Tongue (tissue), 2 donors: Measurements from ENCODE around the gene ERO1A. TPM values are rescaled to one million over a fixed set of nuclear protein-coding genes. Genes with fewer than 3 reads are reported as not detected.

ENCODE experiments used
- DNase-seq: peaks from one replicate; pipeline ENCODE4 v3.0.0-alpha.2; 2015
- total RNA-seq: library from RNA; depleted of rRNA; stranded (reverse); fragments of >200 nt; gene quantifications from one replicate; pipeline ENCODE4 v1.2.3, GENCODE V29; 2014

ERO1A gene
- total RNA-seq, 1 donor from 2014 or later: 47.9 TPM

DNA sequence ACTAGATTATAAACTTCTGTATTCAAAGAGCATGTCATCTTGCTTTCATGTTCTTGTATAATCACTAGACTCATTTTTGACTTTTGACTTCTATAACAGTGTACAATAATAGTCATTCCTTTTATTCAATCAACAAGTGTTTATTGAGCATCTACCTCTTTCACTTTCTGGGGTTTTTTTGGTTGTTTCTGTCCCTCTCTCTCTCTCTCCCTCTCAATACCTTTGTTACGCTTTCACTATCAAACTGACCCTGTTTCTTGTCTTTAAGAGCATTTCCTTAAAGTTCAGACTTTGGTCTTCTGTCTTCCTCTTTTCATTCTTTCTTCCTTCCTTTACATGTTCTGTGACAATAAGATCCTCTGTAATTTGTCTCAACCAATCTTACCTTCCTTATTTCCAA lies 93.2 kb downstream of the ERO1A start:
- DNase-seq: no peak

DNA sequence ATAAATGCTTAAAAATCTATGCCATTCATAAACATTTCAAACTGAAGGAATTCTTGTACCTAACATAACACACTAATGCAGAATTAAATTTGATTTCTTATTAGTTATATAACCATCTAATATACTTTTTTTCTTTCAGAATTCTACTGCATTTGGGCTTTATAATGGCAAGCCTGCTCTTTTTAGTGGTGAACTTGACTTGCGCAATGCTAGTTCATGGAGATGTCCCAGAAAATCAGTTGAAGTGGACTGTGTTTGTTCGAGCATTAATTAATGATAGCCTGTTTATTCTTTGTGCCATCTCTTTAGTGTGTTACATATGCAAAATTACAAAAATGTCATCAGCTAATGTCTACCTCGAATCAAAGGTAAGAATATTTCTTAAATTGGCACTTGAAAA lies 95.4 kb downstream of the ERO1A start:
- no peak for DNase-seq

DNA sequence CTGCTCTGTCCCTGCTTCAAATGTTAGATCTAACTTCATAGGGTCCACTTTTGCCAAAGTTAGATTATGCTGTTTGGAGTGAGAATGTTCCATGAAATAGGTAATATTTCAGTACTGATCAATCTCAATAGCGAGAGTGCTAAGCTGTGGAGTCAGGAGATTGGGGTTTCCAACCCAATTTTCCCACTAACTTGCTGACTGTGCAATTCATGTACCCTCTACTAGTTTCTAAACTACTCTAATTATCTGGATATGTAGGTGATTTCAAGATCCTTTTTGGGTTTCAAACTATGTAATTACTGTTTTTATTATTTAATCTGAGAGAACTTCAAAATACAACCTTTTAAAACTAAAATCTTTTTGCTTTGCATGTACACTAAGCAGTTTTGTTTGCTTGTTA lies 96.8 kb downstream of the ERO1A start:
- no peak for DNase-seq

DNA sequence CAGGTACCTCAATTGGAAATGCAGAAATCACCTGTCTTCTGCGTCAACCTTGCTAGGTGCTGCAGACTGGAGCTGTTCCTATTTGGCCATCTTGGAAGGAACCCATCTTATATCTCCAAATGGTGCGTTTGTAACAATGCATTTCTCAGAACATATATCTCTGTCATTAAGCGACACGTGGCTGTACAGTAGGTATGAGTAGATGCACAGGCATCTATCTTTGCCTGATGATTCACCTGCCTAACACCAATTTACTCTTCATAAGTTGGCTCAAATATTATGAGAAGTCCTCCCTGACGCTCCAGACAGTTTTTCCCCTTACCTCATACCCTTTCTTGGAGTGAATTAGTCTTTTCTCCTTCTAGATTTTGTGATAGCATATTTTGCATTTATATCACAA lies 98.5 kb downstream of the ERO1A start:
- DNase-seq: no peak

DNA sequence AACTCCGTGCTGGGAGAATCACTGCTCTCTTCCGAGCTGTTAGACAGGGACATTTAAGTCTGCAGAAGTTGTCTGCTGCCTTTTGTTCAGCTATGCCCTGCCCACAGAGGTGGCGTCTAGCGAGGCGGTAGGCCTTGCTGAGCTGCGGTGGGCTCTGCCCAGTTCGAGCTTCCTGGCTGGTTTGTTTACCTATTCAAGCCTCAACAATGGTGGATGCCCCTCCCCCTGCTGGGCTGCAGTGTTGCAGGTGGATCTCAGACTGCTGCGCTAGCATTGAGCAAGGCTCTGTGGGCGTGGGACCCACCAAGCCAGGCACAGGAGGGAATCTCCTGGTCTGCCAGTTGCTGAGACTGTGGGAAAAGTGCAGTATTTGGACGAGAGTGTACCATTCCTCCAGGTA lies 99.0 kb downstream of the ERO1A start:
- no peak for DNase-seq

DNA sequence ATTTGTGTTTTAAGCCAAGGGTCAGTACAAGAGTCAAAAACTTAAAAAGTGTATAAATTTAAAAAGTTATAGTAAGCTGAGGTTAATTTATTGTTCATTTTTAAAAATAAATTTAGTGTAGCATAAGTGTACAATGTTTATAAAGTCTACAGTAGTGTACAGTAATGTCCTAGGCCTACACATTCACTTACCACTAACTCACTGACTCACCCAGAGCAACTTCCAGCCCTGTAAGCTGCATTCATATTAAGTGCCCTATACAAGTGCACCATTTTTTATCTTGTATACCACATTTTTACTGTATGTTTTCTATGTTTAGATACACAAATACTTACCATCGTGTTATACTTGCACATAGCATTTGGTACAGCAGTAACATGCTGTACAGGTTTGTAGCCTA lies 105.0 kb downstream of the ERO1A start:
- no peak for DNase-seq

Other genes starting within 250 kb of the ERO1A start
- 12.5 TPM for gene TXNDC16, start 143.1 kb downstream of the ERO1A start, total RNA-seq
- 5.0 TPM for gene GPR137C, start 142.7 kb downstream of the ERO1A start, total RNA-seq
- 107 TPM for gene PSMC6, start 11.6 kb upstream of the ERO1A start, total RNA-seq
- 28.2 TPM for gene STYX, start 34.6 kb upstream of the ERO1A start, total RNA-seq
- 12.1 TPM for gene GNPNAT1, start 96.0 kb upstream of the ERO1A start, total RNA-seq